A673 (cell line): ENCODE results near the gene MRPS23.

Experiments used
- EZH2 ChIP-seq: fragments of 200-600 bp; sonication (generic); IDR thresholded peaks from 2 replicates; pipeline ENCODE4 v1.6.1; 2017; ENCODE audit warnings: borderline replicate concordance, low read depth, mild to moderate bottlenecking, mixed read lengths, antibody characterized with exemption, low read length; ENCODE audit not compliant: poor library complexity, severe bottlenecking
- TF ChIP-seq, protein P1 (sequence below): fragments of 300-800, 200-600 bp; sonication (generic); conservative IDR thresholded peaks from 2 replicates; pipeline ENCODE4 v1.5.1; 2017; ENCODE audit warnings: low read depth, mild to moderate bottlenecking, antibody characterized with exemption, low read length, moderate library complexity, mixed read lengths

DNA sequence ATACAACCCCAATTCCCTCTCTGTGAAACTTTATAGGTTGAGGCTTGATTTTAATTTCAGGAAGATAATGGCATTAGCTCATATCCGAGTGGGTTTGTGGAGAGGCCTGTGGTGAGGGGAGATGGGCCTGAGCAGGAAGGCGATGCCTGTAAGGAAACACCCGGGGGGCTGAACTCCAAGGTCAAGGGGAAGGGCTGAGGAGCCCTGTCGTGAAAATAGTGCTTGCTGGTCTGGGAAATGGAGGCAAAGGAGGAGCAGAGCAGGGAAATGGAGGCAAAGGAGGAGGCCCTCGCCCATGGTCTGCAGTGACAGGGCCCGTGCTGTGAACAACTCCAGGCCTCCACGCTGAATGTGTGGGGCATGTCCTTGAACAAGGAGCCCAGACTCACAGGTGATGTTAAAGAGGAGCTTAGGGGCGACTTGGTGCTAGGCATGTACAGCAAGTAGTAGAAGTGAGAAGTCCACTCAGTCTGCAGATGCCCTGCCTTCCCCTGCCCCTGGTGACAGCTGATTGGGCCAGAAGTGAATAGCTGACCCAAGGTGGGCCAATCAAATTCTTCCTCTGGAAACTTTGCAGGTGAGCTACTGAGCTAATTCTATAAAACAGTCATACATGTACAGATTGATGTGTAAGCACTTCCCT is 38.1 kb downstream of the MRPS23 start:
- TF ChIP-seq, protein P1, sequence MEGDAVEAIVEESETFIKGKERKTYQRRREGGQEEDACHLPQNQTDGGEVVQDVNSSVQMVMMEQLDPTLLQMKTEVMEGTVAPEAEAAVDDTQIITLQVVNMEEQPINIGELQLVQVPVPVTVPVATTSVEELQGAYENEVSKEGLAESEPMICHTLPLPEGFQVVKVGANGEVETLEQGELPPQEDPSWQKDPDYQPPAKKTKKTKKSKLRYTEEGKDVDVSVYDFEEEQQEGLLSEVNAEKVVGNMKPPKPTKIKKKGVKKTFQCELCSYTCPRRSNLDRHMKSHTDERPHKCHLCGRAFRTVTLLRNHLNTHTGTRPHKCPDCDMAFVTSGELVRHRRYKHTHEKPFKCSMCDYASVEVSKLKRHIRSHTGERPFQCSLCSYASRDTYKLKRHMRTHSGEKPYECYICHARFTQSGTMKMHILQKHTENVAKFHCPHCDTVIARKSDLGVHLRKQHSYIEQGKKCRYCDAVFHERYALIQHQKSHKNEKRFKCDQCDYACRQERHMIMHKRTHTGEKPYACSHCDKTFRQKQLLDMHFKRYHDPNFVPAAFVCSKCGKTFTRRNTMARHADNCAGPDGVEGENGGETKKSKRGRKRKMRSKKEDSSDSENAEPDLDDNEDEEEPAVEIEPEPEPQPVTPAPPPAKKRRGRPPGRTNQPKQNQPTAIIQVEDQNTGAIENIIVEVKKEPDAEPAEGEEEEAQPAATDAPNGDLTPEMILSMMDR, result no peak
- TF ChIP-seq EZH2, result no peak
